GM21723 (cell line): ENCODE results near the gene FOXG1.

ENCODE experiments used
- ATAC-seq: cut with Tn5 transposase; IDR thresholded peaks from one replicate; pipeline ENCODE4 v1.9.1; 2021; ENCODE audit warnings: mild to moderate bottlenecking, moderate library complexity; ENCODE audit not compliant: unreplicated experiment

The FOXG1 gene

GRCh38 chr14:28761438-28762291, 4.9 kb upstream of the FOXG1 start:
- no peak for ATAC-seq

- ATAC-seq = no peak
Measured at GRCh38 chr14:28762303-28762954, 4.2 kb upstream of the FOXG1 start.

- ATAC-seq = no peak
Measured at GRCh38 chr14:28762955-28763326, 3.6 kb upstream of the FOXG1 start.

DNA sequence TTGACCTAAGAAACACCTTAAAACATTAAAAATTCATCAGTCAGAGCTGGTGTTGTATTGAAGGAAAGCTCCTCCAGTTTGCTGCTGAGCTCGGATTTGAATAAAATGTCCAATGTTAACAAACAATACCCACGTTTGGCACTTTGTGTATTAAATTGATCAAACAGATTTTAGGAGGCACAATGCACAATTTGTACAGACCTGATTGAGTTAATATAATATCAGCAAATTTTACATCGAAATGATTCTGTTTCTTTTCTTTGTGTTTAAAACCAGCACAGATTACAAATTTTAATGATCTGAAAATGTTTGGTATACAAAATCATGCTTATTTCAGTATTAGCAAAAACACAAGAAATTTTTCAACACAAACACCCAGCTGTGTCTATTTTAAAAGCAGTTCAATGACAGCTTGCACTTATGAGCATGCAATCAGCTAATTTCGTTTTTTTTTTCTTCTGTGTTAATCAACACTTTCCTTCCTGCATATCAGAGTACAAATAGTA, 2.8 kb upstream of the FOXG1 start:
- no peak for ATAC-seq

- no peak for ATAC-seq
Measured at GRCh38 chr14:28764257-28765160, 2.1 kb upstream of the FOXG1 start.

DNA sequence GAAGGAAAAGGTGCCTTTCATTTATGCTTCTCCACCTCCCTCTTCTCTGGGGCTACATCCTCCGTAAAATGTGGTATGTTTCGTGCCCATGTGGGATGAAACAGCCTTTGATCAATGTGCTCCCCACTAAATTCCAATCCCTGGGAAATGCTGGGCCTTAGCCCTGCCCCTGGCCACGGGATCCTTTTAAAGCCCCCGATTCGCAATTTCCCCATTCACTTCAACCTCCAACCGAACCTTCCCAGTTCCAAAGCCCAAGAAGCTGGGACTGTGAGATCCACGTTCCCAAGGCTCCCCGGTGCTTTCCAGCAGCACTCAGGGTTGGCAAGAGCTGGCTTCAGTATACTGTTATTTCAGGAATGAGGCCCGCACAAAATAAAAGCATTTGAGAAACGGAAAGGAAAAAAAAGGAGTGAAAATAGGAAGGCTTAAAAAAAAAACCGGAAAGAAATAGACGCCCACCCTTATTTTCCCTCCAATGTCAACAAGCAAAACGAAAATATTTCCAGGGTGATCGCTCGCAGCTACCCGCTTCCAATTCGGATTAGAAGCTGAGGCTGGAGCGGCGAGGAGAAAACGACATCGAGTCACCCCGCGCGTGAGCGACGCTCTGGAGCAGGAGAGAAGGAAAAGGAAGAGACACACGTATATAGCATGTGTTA, 1.3 kb upstream of the FOXG1 start:
- no peak for ATAC-seq

DNA sequence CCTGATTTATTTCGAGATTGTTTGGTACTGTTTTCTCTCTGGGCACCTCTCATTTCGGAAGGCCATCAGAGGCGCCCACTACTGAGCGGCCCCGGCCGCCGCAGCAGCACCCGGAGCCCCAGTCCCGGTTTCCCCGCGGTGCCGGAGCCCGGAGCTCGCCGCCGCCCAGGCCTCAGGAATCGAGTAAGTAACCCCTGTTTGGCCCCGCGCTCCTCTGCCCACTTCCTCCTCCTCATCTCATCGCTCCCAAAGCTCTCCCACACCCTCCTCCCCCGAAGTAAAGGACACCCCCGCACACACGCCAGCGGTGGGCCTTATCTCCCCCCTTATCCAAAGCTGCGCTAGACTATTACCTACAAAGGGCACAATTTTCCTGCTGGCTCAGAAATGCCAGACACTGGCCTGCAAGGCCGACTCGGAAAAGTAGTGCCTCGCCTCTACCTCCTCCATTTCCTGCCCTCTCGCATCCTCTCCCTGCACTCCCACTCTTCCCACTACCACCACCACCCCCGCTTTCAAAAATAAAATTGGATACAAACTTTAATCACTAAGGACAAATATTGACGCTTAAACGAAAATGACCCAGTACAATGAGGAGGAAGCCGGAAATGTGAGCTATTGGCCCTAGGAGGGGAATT, 637 bp upstream of the FOXG1 start:
- ATAC-seq = no peak

GRCh38 chr14:28767030-28767852, 654 bp downstream of the FOXG1 start:
- ATAC-seq = no peak

DNA sequence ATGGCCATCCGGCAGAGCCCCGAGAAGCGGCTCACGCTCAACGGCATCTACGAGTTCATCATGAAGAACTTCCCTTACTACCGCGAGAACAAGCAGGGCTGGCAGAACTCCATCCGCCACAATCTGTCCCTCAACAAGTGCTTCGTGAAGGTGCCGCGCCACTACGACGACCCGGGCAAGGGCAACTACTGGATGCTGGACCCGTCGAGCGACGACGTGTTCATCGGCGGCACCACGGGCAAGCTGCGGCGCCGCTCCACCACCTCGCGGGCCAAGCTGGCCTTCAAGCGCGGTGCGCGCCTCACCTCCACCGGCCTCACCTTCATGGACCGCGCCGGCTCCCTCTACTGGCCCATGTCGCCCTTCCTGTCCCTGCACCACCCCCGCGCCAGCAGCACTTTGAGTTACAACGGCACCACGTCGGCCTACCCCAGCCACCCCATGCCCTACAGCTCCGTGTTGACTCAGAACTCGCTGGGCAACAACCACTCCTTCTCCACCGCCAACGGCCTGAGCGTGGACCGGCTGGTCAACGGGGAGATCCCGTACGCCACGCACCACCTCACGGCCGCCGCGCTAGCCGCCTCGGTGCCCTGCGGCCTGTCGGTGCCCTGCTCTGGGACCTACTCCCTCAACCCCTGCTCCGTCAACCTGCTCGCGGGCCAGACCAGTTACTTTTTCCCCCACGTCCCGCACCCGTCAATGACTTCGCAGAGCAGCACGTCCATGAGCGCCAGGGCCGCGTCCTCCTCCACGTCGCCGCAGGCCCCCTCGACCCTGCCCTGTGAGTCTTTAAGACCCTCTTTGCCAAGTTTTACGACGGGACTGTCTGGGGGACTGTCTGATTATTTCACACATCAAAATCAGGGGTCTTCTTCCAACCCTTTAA, 1.5 kb downstream of the FOXG1 start:
- ATAC-seq = no peak

DNA sequence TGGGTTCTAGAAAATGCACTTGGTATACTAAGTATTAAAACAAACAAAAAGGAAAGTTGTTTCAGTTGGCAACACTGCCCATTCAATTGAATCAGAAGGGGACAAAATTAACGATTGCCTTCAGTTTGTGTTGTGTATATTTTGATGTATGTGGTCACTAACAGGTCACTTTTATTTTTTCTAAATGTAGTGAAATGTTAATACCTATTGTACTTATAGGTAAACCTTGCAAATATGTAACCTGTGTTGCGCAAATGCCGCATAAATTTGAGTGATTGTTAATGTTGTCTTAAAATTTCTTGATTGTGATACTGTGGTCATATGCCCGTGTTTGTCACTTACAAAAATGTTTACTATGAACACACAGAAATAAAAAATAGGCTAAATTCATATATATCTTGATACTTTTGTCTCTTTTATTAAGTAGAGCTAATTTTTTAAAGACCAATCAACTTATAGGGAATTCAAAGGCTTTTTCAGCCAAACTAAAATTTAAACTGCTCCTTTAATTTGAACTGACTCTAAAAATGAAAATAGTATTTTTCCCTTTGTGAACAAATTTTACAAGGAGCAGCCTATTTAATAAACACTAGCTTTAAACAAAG, 2.8 kb downstream of the FOXG1 start:
- ATAC-seq = no peak

DNA sequence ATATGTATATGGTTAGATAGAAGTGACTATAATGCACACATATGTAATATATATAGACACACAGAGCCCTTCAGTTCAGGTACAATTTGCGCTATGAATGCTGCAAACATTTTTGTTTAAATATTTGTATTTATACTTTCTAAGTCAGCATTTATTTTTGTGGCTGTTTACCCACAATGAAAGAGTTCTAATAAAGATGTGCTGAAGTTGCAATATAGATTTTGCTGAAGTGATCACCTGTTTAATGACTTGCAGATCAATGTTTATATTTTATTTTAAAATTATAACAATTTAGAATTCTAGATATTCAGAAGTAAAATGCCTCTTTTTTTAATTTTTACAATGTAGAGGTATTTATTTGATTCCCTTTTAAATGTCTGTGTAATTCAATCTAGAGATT, 3.5 kb downstream of the FOXG1 start:
- ATAC-seq = no peak

GRCh38 chr14:28770630-28771029, 4.0 kb downstream of the FOXG1 start:
- ATAC-seq = no peak

GRCh38 chr14:28771168-28771567, 4.6 kb downstream of the FOXG1 start:
- ATAC-seq = no peak

DNA sequence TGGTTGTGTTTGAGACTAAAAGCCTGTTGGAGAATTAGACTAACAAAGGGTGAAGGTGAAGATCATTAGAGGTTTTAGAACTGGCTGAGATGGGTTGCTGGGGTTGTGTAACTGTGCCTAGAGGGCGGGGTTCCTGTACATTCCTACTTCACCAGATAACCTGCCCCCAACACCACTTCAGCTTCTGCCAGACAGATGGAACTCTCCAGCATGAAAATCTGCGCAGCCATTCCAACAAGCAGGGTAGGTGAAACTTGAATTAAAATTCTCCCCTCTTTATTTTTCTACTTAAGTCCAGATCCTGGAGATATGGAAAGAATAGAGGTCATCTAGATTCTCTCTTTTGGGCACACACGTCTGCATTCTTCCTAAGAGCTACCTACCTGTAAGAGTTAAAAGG, 6.0 kb downstream of the FOXG1 start:
- no peak for ATAC-seq

GRCh38 chr14:28773176-28773575, 6.6 kb downstream of the FOXG1 start:
- no peak for ATAC-seq

DNA sequence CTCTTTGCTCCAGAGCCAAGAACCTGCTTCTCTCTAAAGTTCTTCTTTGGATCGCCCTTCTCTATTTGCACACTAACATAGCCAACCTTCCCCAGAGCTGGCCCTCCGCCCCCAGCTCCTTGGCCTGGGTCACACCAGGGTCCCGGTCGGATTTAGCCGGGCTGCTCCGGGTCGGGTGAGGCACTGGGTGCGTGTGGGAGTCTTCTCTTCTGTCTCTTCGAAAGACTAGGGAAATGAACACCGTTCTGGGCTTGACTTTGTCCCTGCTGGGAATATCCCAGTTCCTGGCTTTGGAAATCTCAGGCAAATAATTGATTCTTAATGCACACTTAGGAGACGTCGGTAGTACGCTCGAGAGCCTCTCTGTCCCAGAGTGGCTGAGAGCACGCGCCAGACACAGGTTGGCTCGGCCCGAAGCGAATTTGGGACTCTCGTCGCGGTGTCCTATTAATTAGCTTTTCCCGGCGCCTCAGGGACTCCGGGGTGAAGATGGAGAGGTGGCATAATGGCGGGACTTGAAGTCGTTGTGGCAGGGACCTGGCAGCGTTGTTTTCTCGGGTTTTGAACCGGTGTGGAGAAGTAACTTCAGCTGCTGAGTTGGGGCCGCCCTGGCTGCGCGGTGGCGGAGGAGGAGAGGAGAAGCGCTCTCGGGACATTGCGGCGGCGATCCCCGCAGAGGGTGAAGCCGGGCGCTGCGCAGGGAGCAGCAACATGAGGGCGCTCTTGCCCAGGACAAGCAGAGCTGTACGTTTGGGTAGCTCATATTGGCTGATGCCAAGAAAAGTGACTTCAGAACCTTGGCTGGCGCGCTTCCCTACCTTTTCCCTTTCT, 7.5 kb downstream of the FOXG1 start:
- ATAC-seq = no peak
